WTC11 (cell line): Measurements from ENCODE around the gene RPTOR. TPM values are rescaled to one million over a fixed set of nuclear protein-coding genes. Genes with fewer than 3 reads are reported as not detected.

Source experiments
- ATAC-seq: fragments of 200-7000 bp; cut with Tn5 transposase; 2 replicates; pipeline ENCODE4 v1.10.0; 2021; ENCODE audit warnings: mild to moderate bottlenecking, moderate library complexity
- CTCF ChIA-PET: fragments of 300-600 bp; sonication (Branson Sonifier 250); formaldehyde crosslinking; loops from one replicate; lab custom pipeline; 2021; ENCODE audit warnings: antibody characterized with exemption; lab: Charles Lee
- POLR2A ChIA-PET: fragments of 350-600 bp; sonication (Branson Sonifier 250); formaldehyde crosslinking; loops from one replicate; lab custom pipeline; 2021; ENCODE audit warnings: antibody characterized with exemption; lab: Charles Lee
- DNase-seq: peaks from one replicate; pipeline ENCODE4 v3.0.0; 2021; ENCODE audit warnings: low spot score
- H3K27ac Mint-ChIP-seq: 2 replicates; pipeline ENCODE4 v1.8.0; 2021; ENCODE audit warnings: mixed read lengths
- H3K27me3 Mint-ChIP-seq: 2 replicates; pipeline ENCODE4 v1.8.0; 2021; ENCODE audit warnings: low read depth, mild to moderate bottlenecking, moderate library complexity, mixed read lengths
- H3K36me3 Mint-ChIP-seq: 2 replicates; pipeline ENCODE4 v1.8.0; 2021; ENCODE audit warnings: mixed read lengths
- H3K4me1 Mint-ChIP-seq: 2 replicates; pipeline ENCODE4 v1.8.0; 2022; ENCODE audit warnings: mixed read lengths
- H3K4me3 Mint-ChIP-seq: 2 replicates; pipeline ENCODE4 v1.8.0; 2021; ENCODE audit warnings: mild to moderate bottlenecking, moderate library complexity, mixed read lengths
- H3K9me3 Mint-ChIP-seq: 2 replicates; pipeline ENCODE4 v1.8.0; 2021; ENCODE audit warnings: mixed read lengths
- ATF1 ChIP-seq: sonication (generic); formaldehyde crosslinking; IDR thresholded peaks from 2 replicates; pipeline ENCODE4 v1.8.1; 2023; ENCODE audit warnings: mild to moderate bottlenecking, moderate library complexity, missing genetic modification reagents
- ELF4 ChIP-seq: sonication (generic); formaldehyde crosslinking; IDR thresholded peaks from 2 replicates; pipeline ENCODE4 v1.8.1; 2022; ENCODE audit warnings: low read depth, mild to moderate bottlenecking, moderate library complexity, missing genetic modification reagents
- EMX1 ChIP-seq: fragments of 250-450 bp; sonication (Bioruptor Pico); IDR thresholded peaks from 2 replicates; pipeline ENCODE4 v1.8.0; 2021; ENCODE audit warnings: mild to moderate bottlenecking
- FOXP1 ChIP-seq: sonication (generic); formaldehyde crosslinking; IDR thresholded peaks from 2 replicates; pipeline ENCODE4 v1.8.0; 2022; ENCODE audit warnings: missing genetic modification reagents, mild to moderate bottlenecking, moderate library complexity, borderline replicate concordance
- GRHL2 ChIP-seq: fragments of 250-450 bp; sonication (Bioruptor Pico); IDR thresholded peaks from 2 replicates; pipeline ENCODE4 v1.8.0; 2022; ENCODE audit warnings: mild to moderate bottlenecking, moderate library complexity; ENCODE audit not compliant: insufficient replicate concordance, severe bottlenecking
- JAZF1 ChIP-seq: fragments of 250-450 bp; sonication (Bioruptor Pico); IDR thresholded peaks from 2 replicates; pipeline ENCODE4 v1.9.0; 2021; ENCODE audit warnings: moderate library complexity, mild to moderate bottlenecking, inconsistent platforms
- KAT7 ChIP-seq: sonication (generic); formaldehyde crosslinking; IDR thresholded peaks from 2 replicates; pipeline ENCODE4 v1.8.1; 2023; ENCODE audit warnings: missing genetic modification reagents, mild to moderate bottlenecking, borderline replicate concordance
- NR2C2 ChIP-seq: sonication (generic); formaldehyde crosslinking; IDR thresholded peaks from 2 replicates; pipeline ENCODE4 v1.8.0; 2022; ENCODE audit warnings: mild to moderate bottlenecking, missing genetic modification reagents
- NR3C1 ChIP-seq: sonication (generic); formaldehyde crosslinking; conservative IDR thresholded peaks from 2 replicates; pipeline ENCODE4 v1.8.1; 2023; ENCODE audit warnings: low read depth, mild to moderate bottlenecking, missing genetic modification reagents
- RELA ChIP-seq: sonication (generic); formaldehyde crosslinking; IDR thresholded peaks from 2 replicates; pipeline ENCODE4 v1.8.1; 2022; ENCODE audit warnings: missing genetic modification reagents, mild to moderate bottlenecking, borderline replicate concordance
- RORB ChIP-seq: fragments of 250-450 bp; sonication (Bioruptor Pico); IDR thresholded peaks from 2 replicates; pipeline ENCODE4 v1.9.0; 2021; ENCODE audit warnings: mild to moderate bottlenecking
- TCF7 ChIP-seq: sonication (generic); formaldehyde crosslinking; IDR thresholded peaks from 2 replicates; pipeline ENCODE4 v1.8.0; 2022; ENCODE audit warnings: mild to moderate bottlenecking, low read depth, missing genetic modification reagents, moderate library complexity
- TP53 ChIP-seq: sonication (generic); formaldehyde crosslinking; IDR thresholded peaks from 2 replicates; pipeline ENCODE4 v1.8.1; 2023; ENCODE audit warnings: mild to moderate bottlenecking, missing genetic modification reagents
- ZBTB21 ChIP-seq: sonication (generic); formaldehyde crosslinking; IDR thresholded peaks from 2 replicates; pipeline ENCODE4 v1.8.1; 2023; ENCODE audit warnings: mild to moderate bottlenecking, missing genetic modification reagents, borderline replicate concordance
- ZNF232 ChIP-seq: sonication (generic); formaldehyde crosslinking; IDR thresholded peaks from 2 replicates; pipeline ENCODE4 v1.8.0; 2022; ENCODE audit warnings: mild to moderate bottlenecking, missing genetic modification reagents
- ZNF317 ChIP-seq: sonication (generic); formaldehyde crosslinking; IDR thresholded peaks from 2 replicates; pipeline ENCODE4 v1.8.1; 2023; ENCODE audit warnings: low read depth, mild to moderate bottlenecking, moderate library complexity, missing genetic modification reagents, borderline replicate concordance
- ZNF671 ChIP-seq: fragments of 250-450 bp; sonication (Bioruptor Pico); IDR thresholded peaks from 2 replicates; pipeline ENCODE4 v1.8.0; 2021; ENCODE audit warnings: mild to moderate bottlenecking
- total RNA-seq: library from RNA; stranded (reverse); gene quantifications from 3 replicates; pipeline ENCODE4 v1.2.3, GENCODE V29; 2021
- TF ChIP-seq, protein P1 (sequence below): sonication (generic); formaldehyde crosslinking; IDR thresholded peaks from 2 replicates; pipeline ENCODE4 v1.8.1; 2023; ENCODE audit warnings: mild to moderate bottlenecking, missing genetic modification reagents, moderate library complexity
- TF ChIP-seq, protein P2 (sequence below): sonication (generic); formaldehyde crosslinking; conservative IDR thresholded peaks from 2 replicates; pipeline ENCODE4 v1.8.1; 2022; ENCODE audit warnings: mild to moderate bottlenecking, missing genetic modification reagents
- TF ChIP-seq, protein P3 (sequence below): sonication (generic); formaldehyde crosslinking; IDR thresholded peaks from 2 replicates; pipeline ENCODE4 v1.8.1; 2022; ENCODE audit warnings: low read depth, missing genetic modification reagents, borderline replicate concordance
- TF ChIP-seq, protein P4 (sequence below): sonication (generic); formaldehyde crosslinking; IDR thresholded peaks from 2 replicates; pipeline ENCODE4 v1.8.1; 2023; ENCODE audit warnings: mild to moderate bottlenecking, missing genetic modification reagents, borderline replicate concordance
- TF ChIP-seq, protein P5 (sequence below): fragments of 250-450 bp; sonication (Bioruptor Pico); IDR thresholded peaks from 2 replicates; pipeline ENCODE4 v1.8.0; 2021; ENCODE audit warnings: mild to moderate bottlenecking

The RPTOR gene
- total RNA-seq, 1 experiment from 2014 or later, result 41.0 TPM

DNA sequence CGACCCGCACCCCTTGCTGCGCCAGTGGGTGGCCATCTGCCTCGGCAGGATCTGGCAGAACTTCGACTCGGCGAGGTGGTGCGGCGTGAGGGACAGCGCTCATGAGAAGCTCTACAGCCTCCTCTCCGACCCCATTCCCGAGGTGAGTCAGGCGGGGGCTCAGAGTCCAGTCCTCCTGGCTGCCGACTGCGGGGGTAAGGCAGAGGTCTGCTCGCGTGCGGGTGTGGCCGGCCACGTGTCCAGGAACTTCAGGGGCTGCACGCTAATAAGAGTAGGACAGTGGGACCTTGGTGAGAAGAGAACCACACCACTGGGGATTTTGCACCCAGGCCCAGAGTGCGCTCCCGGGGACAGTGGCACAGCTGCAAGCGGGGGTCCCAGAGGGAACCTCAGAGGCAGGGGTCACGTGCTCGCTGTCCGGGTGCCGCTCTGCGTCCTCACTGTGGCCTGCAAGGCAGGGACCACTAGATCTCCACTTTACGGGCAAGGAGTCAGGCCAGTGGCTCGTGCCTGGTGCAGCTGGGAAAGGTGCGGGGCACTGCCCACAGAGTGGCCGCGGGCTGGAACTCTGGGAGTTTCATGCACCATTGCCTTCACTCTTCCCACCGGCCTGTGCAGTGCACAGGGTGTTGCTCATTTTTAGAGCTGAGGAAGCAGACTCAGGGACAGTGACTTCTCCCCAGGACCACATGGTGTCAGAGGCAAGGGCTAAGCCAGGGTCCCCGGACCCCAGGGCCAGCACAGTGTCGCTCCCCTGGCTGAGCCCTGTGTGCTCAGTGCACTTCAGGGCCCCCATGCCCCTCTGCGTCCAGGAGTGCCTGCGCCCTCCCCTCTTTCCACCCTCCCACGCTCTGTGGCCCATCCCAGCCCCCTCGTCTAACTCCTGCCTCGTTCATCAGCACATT is 339.4 kb downstream of the RPTOR start:
- ATAC-seq (no peak), DNase-seq (no peak)
- Mint-ChIP-seq H3K9me3 (no peaks in the 10 kb centered on the region), H3K27ac (no peak overlapping the region), H3K4me3 (no peak overlapping the region), H3K4me1 (peaks cover 4% of the 10 kb centered on the region), H3K27me3 (no peaks in the 10 kb centered on the region), H3K36me3 (peaks cover 29% of the 10 kb centered on the region)
- ChIA-PET POLR2A (no interaction called here), CTCF (no interaction called here)
- no peak; the same call in 1 of the 2 replicates for TF ChIP-seq RELA (CRISPR knock-in tag)
- TF ChIP-seq, protein P1, sequence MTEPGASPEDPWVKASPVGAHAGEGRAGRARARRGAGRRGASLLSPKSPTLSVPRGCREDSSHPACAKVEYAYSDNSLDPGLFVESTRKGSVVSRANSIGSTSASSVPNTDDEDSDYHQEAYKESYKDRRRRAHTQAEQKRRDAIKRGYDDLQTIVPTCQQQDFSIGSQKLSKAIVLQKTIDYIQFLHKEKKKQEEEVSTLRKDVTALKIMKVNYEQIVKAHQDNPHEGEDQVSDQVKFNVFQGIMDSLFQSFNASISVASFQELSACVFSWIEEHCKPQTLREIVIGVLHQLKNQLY (CRISPR knock-in tag), result no peak
- TF ChIP-seq, protein P2, sequence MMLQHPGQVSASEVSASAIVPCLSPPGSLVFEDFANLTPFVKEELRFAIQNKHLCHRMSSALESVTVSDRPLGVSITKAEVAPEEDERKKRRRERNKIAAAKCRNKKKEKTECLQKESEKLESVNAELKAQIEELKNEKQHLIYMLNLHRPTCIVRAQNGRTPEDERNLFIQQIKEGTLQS, result no peak

DNA sequence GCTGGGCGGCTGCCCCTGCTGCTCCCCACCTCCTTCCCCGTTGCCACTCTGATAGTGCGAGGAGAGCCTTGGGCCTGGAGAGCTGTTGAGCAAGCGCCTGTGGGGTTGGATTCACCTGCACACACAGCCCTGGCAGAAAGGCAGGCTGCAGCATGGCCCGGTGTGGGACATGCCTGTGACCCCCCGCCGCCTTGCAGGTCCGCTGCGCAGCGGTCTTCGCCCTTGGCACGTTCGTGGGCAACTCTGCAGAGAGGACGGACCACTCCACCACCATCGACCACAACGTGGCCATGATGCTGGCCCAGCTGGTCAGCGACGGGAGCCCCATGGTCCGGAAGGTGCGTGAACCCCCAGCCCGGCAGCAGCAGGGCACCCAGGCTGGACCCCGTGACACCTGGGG is 340.2 kb downstream of the RPTOR start:
- TF ChIP-seq, protein P3, sequence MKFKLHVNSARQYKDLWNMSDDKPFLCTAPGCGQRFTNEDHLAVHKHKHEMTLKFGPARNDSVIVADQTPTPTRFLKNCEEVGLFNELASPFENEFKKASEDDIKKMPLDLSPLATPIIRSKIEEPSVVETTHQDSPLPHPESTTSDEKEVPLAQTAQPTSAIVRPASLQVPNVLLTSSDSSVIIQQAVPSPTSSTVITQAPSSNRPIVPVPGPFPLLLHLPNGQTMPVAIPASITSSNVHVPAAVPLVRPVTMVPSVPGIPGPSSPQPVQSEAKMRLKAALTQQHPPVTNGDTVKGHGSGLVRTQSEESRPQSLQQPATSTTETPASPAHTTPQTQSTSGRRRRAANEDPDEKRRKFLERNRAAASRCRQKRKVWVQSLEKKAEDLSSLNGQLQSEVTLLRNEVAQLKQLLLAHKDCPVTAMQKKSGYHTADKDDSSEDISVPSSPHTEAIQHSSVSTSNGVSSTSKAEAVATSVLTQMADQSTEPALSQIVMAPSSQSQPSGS (CRISPR knock-in tag), result no peak
- TF ChIP-seq, protein P4, sequence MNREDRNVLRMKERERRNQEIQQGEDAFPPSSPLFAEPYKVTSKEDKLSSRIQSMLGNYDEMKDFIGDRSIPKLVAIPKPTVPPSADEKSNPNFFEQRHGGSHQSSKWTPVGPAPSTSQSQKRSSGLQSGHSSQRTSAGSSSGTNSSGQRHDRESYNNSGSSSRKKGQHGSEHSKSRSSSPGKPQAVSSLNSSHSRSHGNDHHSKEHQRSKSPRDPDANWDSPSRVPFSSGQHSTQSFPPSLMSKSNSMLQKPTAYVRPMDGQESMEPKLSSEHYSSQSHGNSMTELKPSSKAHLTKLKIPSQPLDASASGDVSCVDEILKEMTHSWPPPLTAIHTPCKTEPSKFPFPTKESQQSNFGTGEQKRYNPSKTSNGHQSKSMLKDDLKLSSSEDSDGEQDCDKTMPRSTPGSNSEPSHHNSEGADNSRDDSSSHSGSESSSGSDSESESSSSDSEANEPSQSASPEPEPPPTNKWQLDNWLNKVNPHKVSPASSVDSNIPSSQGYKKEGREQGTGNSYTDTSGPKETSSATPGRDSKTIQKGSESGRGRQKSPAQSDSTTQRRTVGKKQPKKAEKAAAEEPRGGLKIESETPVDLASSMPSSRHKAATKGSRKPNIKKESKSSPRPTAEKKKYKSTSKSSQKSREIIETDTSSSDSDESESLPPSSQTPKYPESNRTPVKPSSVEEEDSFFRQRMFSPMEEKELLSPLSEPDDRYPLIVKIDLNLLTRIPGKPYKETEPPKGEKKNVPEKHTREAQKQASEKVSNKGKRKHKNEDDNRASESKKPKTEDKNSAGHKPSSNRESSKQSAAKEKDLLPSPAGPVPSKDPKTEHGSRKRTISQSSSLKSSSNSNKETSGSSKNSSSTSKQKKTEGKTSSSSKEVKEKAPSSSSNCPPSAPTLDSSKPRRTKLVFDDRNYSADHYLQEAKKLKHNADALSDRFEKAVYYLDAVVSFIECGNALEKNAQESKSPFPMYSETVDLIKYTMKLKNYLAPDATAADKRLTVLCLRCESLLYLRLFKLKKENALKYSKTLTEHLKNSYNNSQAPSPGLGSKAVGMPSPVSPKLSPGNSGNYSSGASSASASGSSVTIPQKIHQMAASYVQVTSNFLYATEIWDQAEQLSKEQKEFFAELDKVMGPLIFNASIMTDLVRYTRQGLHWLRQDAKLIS (CRISPR knock-in tag), result no peak
- Mint-ChIP-seq H3K4me3 (no peak overlapping the region), H3K36me3 (peaks cover 29% of the 10 kb centered on the region), H3K4me1 (no peaks in the 10 kb centered on the region), H3K27me3 (no peaks in the 10 kb centered on the region), H3K9me3 (no peaks in the 10 kb centered on the region), H3K27ac (no peak overlapping the region)
- ChIA-PET POLR2A (no interaction called here), CTCF (no interaction called here)
- DNase-seq, result no peak
- ATAC-seq, result no peak

DNA sequence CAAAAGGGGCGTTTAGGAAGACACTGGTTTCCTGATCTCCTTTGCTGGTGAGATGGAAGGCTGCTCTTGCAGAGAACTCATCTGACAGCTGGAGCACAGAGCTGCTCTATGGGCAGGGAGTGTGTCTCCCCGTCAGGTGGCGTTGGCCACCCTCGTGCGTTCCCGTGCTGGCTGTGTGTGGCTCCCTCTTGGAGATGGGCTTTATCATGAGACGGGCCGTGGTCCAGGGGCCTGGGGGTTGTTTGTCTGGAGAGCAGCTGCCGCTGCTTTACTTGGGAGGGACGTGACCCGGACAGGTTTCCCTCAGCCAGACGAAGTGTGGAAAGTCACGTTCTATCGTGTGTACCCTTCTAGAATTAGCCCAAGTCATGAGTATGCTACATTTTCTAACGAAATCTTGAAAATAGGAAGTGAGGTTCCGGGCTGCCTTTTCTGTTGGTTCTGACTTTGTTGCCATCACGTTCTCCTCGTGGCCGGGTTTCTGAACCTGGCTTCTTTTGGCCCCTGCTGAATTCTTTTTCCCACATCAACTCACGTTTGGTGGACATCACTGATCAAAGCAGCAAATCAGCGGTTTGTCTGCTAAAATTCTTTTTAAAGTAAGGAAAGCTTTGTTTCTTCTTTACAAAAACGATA is 341.4 kb downstream of the RPTOR start:
- TF ChIP-seq NR3C1, result no peak
- no peak for TF ChIP-seq RORB
- TF ChIP-seq ZNF317 (CRISPR knock-in tag), result no peak
- no peak for TF ChIP-seq ELF4 (CRISPR knock-in tag)
- no peak for TF ChIP-seq FOXP1
- TF ChIP-seq TP53, result no peak
- no peak for TF ChIP-seq JAZF1 (CRISPR knock-in tag)
- no peak for TF ChIP-seq NR2C2 (CRISPR knock-in tag)
- no peak for TF ChIP-seq ZNF671 (CRISPR knock-in tag)
- TF ChIP-seq, protein P5, sequence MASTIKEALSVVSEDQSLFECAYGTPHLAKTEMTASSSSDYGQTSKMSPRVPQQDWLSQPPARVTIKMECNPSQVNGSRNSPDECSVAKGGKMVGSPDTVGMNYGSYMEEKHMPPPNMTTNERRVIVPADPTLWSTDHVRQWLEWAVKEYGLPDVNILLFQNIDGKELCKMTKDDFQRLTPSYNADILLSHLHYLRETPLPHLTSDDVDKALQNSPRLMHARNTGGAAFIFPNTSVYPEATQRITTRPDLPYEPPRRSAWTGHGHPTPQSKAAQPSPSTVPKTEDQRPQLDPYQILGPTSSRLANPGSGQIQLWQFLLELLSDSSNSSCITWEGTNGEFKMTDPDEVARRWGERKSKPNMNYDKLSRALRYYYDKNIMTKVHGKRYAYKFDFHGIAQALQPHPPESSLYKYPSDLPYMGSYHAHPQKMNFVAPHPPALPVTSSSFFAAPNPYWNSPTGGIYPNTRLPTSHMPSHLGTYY (CRISPR knock-in tag), result no peak
- no peak for TF ChIP-seq GRHL2 (CRISPR knock-in tag)
- TF ChIP-seq TCF7 (CRISPR knock-in tag), result no peak
- no peak for TF ChIP-seq RELA (CRISPR knock-in tag)
- TF ChIP-seq ZNF232 (CRISPR knock-in tag), result no peak
- TF ChIP-seq EMX1 (CRISPR knock-in tag), result no peak
- no peak for TF ChIP-seq ZBTB21 (CRISPR knock-in tag)
- no peak for TF ChIP-seq ATF1
- no peak for TF ChIP-seq KAT7 (CRISPR knock-in tag)
- CTCF ChIA-PET, result interaction anchor here (0.7 to 1.9 kb wide), 4 partner anchors 12 to 90 kb away, joined by 3 to 9 read pairs (median 3); no protein-coding TSS in a partner anchor
- Mint-ChIP-seq H3K36me3 (peaks cover 28% of the 10 kb centered on the region), H3K9me3 (no peaks in the 10 kb centered on the region), H3K27me3 (no peaks in the 10 kb centered on the region), H3K4me1 (no peaks in the 10 kb centered on the region), H3K4me3 (no peak overlapping the region), H3K27ac (0 out of 2 replicates have a peak overlapping the region, but pooled peaks have one; percentile 41)
- POLR2A ChIA-PET, result no interaction called here
- ATAC-seq (no peak), DNase-seq (no peak)
